SK-N-SH (cell line): ENCODE results near the gene PCDHA9. TPM values are rescaled to one million over a fixed set of nuclear protein-coding genes. Genes with fewer than 3 reads are reported as not detected.

Experiments used
- CTCF ChIA-PET: fragments of 300-600, 350-600 bp; formaldehyde crosslinking; extraction: SDS; loops from one replicate; lab custom pipeline; 2021; lab: Yijun Ruan, JAX
- POLR2A ChIA-PET: fragments of 350-600 bp; sonication (Branson Sonifier 250); formaldehyde crosslinking; extraction: SDS; loops from one replicate; lab custom pipeline; 2020; ENCODE audit warnings: antibody characterized with exemption, inconsistent platforms; lab: Yijun Ruan, JAX
- DNase-seq: peaks from one replicate; pipeline ENCODE4 v3.0.0; 2012
- H2AFZ ChIP-seq: fragments of 200-600 bp; sonication (generic); 2 replicates; pipeline ENCODE4 v1.8.1; 2016; ENCODE audit warnings: antibody characterized with exemption, mild to moderate bottlenecking, low read depth
- H3F3A ChIP-seq: fragments of 200-600 bp; sonication (generic); replicated peaks from 2 replicates; pipeline ENCODE3; 2016; ENCODE audit warnings: antibody characterized with exemption, mild to moderate bottlenecking; ENCODE audit not compliant: insufficient read depth
- H3K27ac ChIP-seq, 2 experiments: fragments of 200-500 bp in 1 of 2; fragments of 200-600 bp in 1 of 2; sonication (Bioruptor generic) in 1 of 2; sonication (generic), shearing (Covaris generic) in 1 of 2; 2 replicates each; pipeline versions ENCODE4 v1.5.1 to v1.6.1; 2014 to 2016; ENCODE audit warnings: low read depth in 2 of 2, inconsistent platforms in 1 of 2, low read length in 1 of 2, mild to moderate bottlenecking in 1 of 2, mixed read lengths in 1 of 2
- H3K27me3 ChIP-seq: fragments of 200-600 bp; sonication (generic), shearing (Covaris generic); 2 replicates; pipeline ENCODE4 v1.6.1; 2016; ENCODE audit warnings: mixed run types; ENCODE audit not compliant: insufficient read depth
- H3K36me3 ChIP-seq, 2 experiments: fragments of 200-500 bp in 1 of 2; fragments of 200-600 bp in 1 of 2; sonication (Bioruptor generic) in 1 of 2; sonication (generic) in 1 of 2; replicated peaks in 1 of 2; 2 replicates each; pipeline versions ENCODE3 to v1.5.1; 2014 to 2016; ENCODE audit warnings: low read length in 1 of 2, mild to moderate bottlenecking in 1 of 2; ENCODE audit not compliant: insufficient read depth in 2 of 2, control insufficient read depth in 1 of 2
- H3K4me1 ChIP-seq, 2 experiments: fragments of 200-500 bp in 1 of 2; fragments of 200-600 bp in 1 of 2; sonication (Bioruptor generic) in 1 of 2; sonication (generic), shearing (Covaris generic) in 1 of 2; 2 replicates each; pipeline versions ENCODE4 v1.5.1 to v1.6.1; 2014 to 2016; ENCODE audit warnings: low read depth in 1 of 2, low read length in 1 of 2, mixed run types in 1 of 2; ENCODE audit not compliant: insufficient read depth in 2 of 2, control insufficient read depth in 1 of 2
- H3K4me2 ChIP-seq: fragments of 200-600 bp; sonication (generic), shearing (Covaris generic); 2 replicates; pipeline ENCODE4 v1.6.1; 2017; ENCODE audit warnings: mixed run types
- H3K4me3 ChIP-seq, 2 experiments: fragments of 200-500 bp in 1 of 2; fragments of 200-600 bp in 1 of 2; sonication (Bioruptor generic) in 1 of 2; sonication (generic), shearing (Covaris generic) in 1 of 2; 2 replicates each; pipeline versions ENCODE4 v1.5.1 to v1.8.1; 2014 to 2016; ENCODE audit warnings: low read depth in 2 of 2, inconsistent platforms in 1 of 2, low read length in 1 of 2, mild to moderate bottlenecking in 1 of 2, mixed read lengths in 1 of 2, moderate library complexity in 1 of 2
- H3K79me2 ChIP-seq: fragments of 200-600 bp; sonication (generic); 2 replicates; pipeline ENCODE4 v1.8.1; 2017; ENCODE audit warnings: mild to moderate bottlenecking; ENCODE audit not compliant: insufficient read depth
- H3K9ac ChIP-seq: fragments of 200-600 bp; sonication (generic); 2 replicates; pipeline ENCODE4 v1.6.1; 2017; ENCODE audit warnings: mixed run types
- H3K9me2 ChIP-seq: fragments of 200-600 bp; sonication (generic); 2 replicates; pipeline ENCODE4 v1.6.1; 2017; ENCODE audit warnings: mixed run types
- H3K9me3 ChIP-seq: fragments of 200-600 bp; sonication (generic); 2 replicates; pipeline ENCODE4 v1.6.1; 2017; ENCODE audit warnings: mixed run types, mild to moderate bottlenecking, moderate library complexity
- H4K20me1 ChIP-seq: fragments of 200-600 bp; sonication (generic); 2 replicates; pipeline ENCODE4 v1.6.1; 2017; ENCODE audit warnings: mild to moderate bottlenecking, mixed run types; ENCODE audit not compliant: insufficient read depth
- CTCF ChIP-seq: fragments of 200-600 bp; sonication (generic); IDR thresholded peaks from 2 replicates; pipeline ENCODE4 v1.6.1; 2017; ENCODE audit warnings: antibody characterized with exemption, mild to moderate bottlenecking, moderate library complexity
- FOXM1 ChIP-seq: IDR thresholded peaks from 2 replicates; pipeline ENCODE4 v1.4.0; 2012; ENCODE audit warnings: low read depth, mild to moderate bottlenecking
- MAX ChIP-seq: IDR thresholded peaks from 2 replicates; pipeline ENCODE4 v1.4.0; 2012; ENCODE audit warnings: low read depth
- MEF2A ChIP-seq: IDR thresholded peaks from 2 replicates; pipeline ENCODE4 v1.4.0; 2012; ENCODE audit warnings: low read depth, borderline replicate concordance
- NFIC ChIP-seq: IDR thresholded peaks from 2 replicates; pipeline ENCODE4 v1.4.0; 2012; ENCODE audit warnings: borderline replicate concordance
- NRF1 ChIP-seq: IDR thresholded peaks from 2 replicates; pipeline ENCODE4 v1.6.1; 2012; ENCODE audit warnings: low read depth, mild to moderate bottlenecking, low read length
- POLR2AphosphoS5 ChIP-seq: IDR thresholded peaks from 2 replicates; pipeline ENCODE4 v1.6.1; 2012; ENCODE audit warnings: low read depth, low read length
- REST ChIP-seq: IDR thresholded peaks from 2 replicates; pipeline ENCODE4 v1.6.1; 2012; ENCODE audit warnings: mild to moderate bottlenecking, low read depth, low read length, moderate library complexity
- SIN3A ChIP-seq: IDR thresholded peaks from 2 replicates; pipeline ENCODE4 v1.6.1; 2012; ENCODE audit warnings: low read depth, mild to moderate bottlenecking, low read length, moderate library complexity, borderline replicate concordance
- SMC3 ChIP-seq: IDR thresholded peaks from 2 replicates; pipeline ENCODE4 v1.6.1; 2012; ENCODE audit warnings: low read depth, low read length, improper control_type of control experiment
- USF2 ChIP-seq: fragments of 150-350 bp; IDR thresholded peaks from 2 replicates; pipeline ENCODE4 v1.6.1; 2017; ENCODE audit warnings: antibody characterized with exemption, low read length, low read depth, borderline replicate concordance
- ZBTB33 ChIP-seq: IDR thresholded peaks from 2 replicates; pipeline ENCODE4 v1.4.0; 2012; ENCODE audit warnings: low read depth, borderline replicate concordance
- WGBS: methylation state at CpG from one replicate; pipeline ENCODE4 v1.1.6; 2017; ENCODE audit warnings: low lambda C conversion rate; 5-methylcytosine and 5-hydroxymethylcytosine counted together
- polyA plus RNA-seq, 3 experiments: library from polyadenylated mRNA; depleted of rRNA; stranded (reverse); fragments of >200 nt; gene quantifications; 2 replicates each; pipeline ENCODE4 v1.2.3, GENCODE V29; 2012

PCDHA9 gene
- polyA plus RNA-seq, 1 of the 3 experiments (the other 2 are of a cell fraction): 0.02 TPM

GRCh38 chr5:140840978-140841962 is 6.9 kb upstream of the PCDHA9 start, which contains the start of gene PCDHA8 (continued):
- no peak for TF ChIP-seq ZBTB33
- peak; percentile 46; the same call in 1 of the 2 replicates for TF ChIP-seq REST

- no peak overlapping the region for H3K4me2 ChIP-seq
- no peaks in the 10 kb centered on the region for H3K79me2 ChIP-seq
- H3K9me2 ChIP-seq: no peaks in the 10 kb centered on the region
- H3K9me3 ChIP-seq: no peaks in the 10 kb centered on the region
- H3K4me1 ChIP-seq: no peaks in the 10 kb centered on the region
- H3K27me3 ChIP-seq: no peaks in the 10 kb centered on the region
- H4K20me1 ChIP-seq: no peaks in the 10 kb centered on the region
- no peak overlapping the region for H3K4me3 ChIP-seq
- no peaks in the 10 kb centered on the region for H3K36me3 ChIP-seq
- no peaks in the 10 kb centered on the region for H3F3A ChIP-seq
- H2AFZ ChIP-seq: no peak overlapping the region
- WGBS: 91% methylated on average over 18 of the region's 87 CpGs
- H3K27ac ChIP-seq: no peak overlapping the region
- no peak for DNase-seq
- CTCF ChIA-PET: interaction anchor here (0.8 to 4.9 kb wide), 6 partner anchors 19 to 307 kb away, joined by 3 to 189 read pairs (median 18); partner anchors contain the start of genes PCDHA1, PCDHA4 and PCDHB6
- no peak overlapping the region for H3K9ac ChIP-seq
- POLR2A ChIA-PET: no interaction called here
- TF ChIP-seq FOXM1 (no peak), POLR2AphosphoS5 (no peak), MEF2A (no peak), MAX (no peak), NRF1 (no peak), USF2 (no peak), NFIC (no peak), SIN3A (no peak), REST (no peak), CTCF (no peak), SMC3 (no peak)
Measured at GRCh38 chr5:140842798-140843733, 5.1 kb upstream of the PCDHA9 start.
